HG03066 (cell line): ENCODE results near the gene FIGNL1.

Experiments
- ATAC-seq: cut with Tn5 transposase; IDR thresholded peaks from one replicate; pipeline ENCODE4 v1.9.1; 2021; ENCODE audit warnings: low read depth; ENCODE audit not compliant: unreplicated experiment

The FIGNL1 gene

DNA sequence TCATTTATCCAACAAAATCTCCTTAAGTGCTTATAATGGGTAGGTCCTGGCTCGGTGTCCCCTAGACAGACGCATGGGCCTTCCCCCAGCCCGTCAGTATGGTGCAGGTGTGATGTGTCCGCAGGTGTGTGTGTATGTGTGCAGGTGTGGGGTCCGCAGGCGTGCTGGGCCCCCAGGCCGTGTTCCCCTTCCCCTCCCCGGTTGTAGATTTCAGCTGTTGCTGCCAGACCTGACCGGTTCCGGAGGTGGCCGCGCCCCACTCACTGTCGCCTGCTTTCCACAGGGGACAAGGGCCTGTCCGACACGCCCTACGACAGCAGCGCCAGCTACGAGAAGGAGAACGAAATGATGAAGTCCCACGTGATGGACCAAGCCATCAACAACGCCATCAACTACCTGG is 50.5 kb downstream of the FIGNL1 start:
- no peak for ATAC-seq

DNA sequence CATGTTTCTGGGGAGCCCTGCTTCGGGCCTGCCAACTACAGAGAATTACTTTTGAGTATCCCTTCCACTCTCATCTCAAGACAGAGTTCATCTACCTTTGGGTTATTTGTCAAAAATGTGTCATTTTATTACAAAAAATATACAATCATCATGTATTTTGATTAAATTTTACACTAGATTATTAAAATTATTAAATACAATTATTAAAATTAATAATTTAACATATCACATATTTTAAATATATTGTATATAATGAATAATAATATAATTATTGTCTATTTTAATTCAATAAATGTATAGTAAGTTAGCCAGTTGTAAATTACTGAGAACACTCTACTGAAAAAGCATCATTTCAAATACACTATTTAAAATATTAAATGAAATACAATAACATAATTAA is 50.9 kb downstream of the FIGNL1 start:
- no peak for ATAC-seq

DNA sequence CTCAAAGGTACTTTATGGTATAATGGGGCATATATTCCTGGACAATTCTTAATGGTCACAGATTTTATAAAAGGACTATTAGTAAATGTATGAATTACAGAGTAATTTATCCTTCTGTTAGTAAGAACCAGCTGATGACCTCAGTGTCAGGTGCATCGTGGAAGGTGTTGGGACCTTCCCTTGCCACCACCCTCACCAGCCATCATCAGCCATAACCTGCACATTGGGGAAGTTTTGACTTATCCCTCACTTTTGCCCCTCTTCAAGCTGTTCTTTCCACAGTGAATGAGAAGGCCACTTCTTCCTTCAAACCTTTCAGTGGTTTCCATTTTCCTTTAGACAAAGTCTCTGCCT is 52.2 kb downstream of the FIGNL1 start:
- no peak for ATAC-seq

DNA sequence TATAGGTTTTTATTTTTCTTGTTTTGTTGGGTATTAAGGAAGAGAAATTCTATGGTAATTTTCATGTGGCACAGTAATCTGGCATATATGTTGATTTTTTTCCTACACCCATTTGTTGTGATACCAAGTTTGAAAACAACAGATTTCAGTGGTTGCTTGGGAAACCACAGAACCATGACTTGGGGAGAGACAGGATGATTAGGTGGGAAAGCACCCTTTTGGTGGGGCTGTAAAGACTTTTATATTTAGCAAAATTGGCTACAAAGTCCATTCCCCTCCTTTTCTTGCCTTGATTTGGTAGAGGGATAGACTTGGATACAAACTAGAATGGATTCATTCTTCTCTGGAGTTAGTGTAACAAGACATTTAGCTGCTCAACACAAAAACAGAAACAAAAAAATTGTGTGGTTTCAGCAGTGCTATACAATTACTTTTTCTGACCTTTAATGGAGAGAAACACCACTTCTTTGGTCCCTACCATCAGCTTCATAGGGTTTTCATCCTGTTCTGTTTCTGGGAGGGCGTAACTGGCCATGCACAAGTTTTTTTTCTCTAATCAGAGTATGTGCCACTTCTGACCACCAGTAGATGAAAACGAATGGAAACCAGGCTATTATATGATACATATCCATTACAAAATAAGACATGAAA is 52.7 kb downstream of the FIGNL1 start:
- ATAC-seq = peak; percentile 45

DNA sequence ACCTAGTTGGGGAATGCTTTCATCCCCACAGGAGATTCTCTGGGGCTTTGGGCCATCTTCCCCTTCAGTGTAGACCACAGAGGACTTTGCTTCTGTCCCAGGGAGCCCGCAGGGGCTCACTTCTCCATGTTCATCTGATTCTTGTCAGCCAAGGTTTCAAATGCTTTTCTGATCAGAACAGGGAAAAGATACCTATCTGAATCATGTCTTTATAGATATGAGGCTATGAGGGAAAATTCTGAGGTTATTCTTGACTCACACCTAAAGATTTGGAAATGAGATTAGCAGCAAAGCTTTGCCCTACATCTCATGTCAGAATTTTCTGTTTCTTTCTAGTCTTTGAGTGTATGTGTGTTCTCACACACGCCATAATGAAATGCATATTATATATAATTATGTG is 53.3 kb downstream of the FIGNL1 start:
- peak; percentile 4 for ATAC-seq

DNA sequence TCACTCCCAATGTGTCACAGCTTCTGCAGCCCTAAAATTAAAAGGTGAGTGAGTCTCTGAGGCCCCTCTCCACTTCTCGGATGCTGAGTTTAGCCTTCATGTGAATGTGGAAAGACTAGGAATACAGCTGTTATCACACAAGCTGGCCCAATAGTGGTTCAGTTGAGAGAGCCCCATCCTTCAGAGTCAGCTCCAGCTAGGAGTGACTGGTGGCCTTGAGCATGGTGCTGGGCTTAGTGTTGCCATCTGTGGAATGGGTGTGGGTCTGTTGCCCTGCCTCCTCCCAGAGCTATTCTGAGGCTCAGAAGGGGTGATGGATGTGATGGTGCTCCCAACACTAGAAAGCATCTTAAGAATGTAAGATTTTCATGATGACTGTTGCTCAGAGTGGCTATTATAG is 55.8 kb downstream of the FIGNL1 start:
- no peak for ATAC-seq
